HUES64 (cell line): ENCODE measurements around the gene TUBA4B.
"Not testable (repeated sequence)": the region's sequence is repeated elsewhere in the genome, so short reads cannot be mapped to it uniquely, and the experiment has no call there.

ENCODE experiments used
- H3K27ac ChIP-seq: 2 replicates; pipeline ENCODE4 v1.7.0; 2013; ENCODE audit warnings: low read depth, low read length, inconsistent platforms
- H3K27me3 ChIP-seq: 2 replicates; pipeline ENCODE4 v1.6.1; 2013; ENCODE audit warnings: mild to moderate bottlenecking, low read length; ENCODE audit not compliant: insufficient read depth
- H3K36me3 ChIP-seq: 2 replicates; pipeline ENCODE4 v1.6.1; 2013; ENCODE audit warnings: mild to moderate bottlenecking, low read length; ENCODE audit not compliant: insufficient read depth
- H3K4me1 ChIP-seq: 2 replicates; pipeline ENCODE4 v1.6.1; 2013; ENCODE audit warnings: mild to moderate bottlenecking, low read length, moderate library complexity; ENCODE audit not compliant: insufficient read depth
- H3K4me3 ChIP-seq: 2 replicates; pipeline ENCODE4 v1.5.1; 2013; ENCODE audit warnings: mild to moderate bottlenecking, low read length, moderate library complexity
- H3K9ac ChIP-seq: 2 replicates; pipeline ENCODE4 v1.6.1; 2013; ENCODE audit warnings: mild to moderate bottlenecking, low read depth, low read length
- H3K9me3 ChIP-seq: 2 replicates; pipeline ENCODE4 v1.6.1; 2013; ENCODE audit warnings: low read depth, low read length; ENCODE audit not compliant: insufficient read depth
- WGBS: fragments of 150-250, 120-280 bp; methylation state at CpG from one replicate; pipeline ENCODE4 v1.1.7; 2013; ENCODE audit warnings: missing lambda C conversion rate; 5-methylcytosine and 5-hydroxymethylcytosine counted together

Gene TUBA4B

GRCh38 chr2:219309278-219309677 lies 56.2 kb downstream of the TUBA4B start, which contains the start of gene PTPRN:
Gene PTPRN, minus strand, starts transcription at chr2:219309401. Its CDS starts 69 bp downstream, at chr2:219309332.
- H3K9ac ChIP-seq, result no peak within 1 kb of the TSS
- H3K27me3 ChIP-seq, result peaks cover 33% of the 10 kb centered on the region
- H3K4me3 ChIP-seq, result peak within 1 kb of the TSS; percentile 49
- WGBS, result 2% methylated on average over 35 of the region's 37 CpGs
- H3K36me3 ChIP-seq, result no peaks in the 10 kb centered on the region
- no peak within 1 kb of the TSS for H3K27ac ChIP-seq
- peaks cover 3% of the 10 kb centered on the region; the same call in 1 of the 2 replicates for H3K4me1 ChIP-seq
- H3K9me3 ChIP-seq, result no peaks in the 10 kb centered on the region

- not testable (repeated sequence) for H3K4me3 ChIP-seq
- WGBS, result 96% methylated on average over 49 of the region's 49 CpGs
These were observed 59.7 kb downstream of the TUBA4B start for GRCh38 chr2:219312683-219313263.

GRCh38 chr2:219314804-219315468 lies 61.9 kb downstream of the TUBA4B start:
- H3K27me3 ChIP-seq, result peaks cover 4% of the 10 kb centered on the region
- no peaks in the 10 kb centered on the region for H3K4me1 ChIP-seq
- no peaks in the 10 kb centered on the region for H3K9me3 ChIP-seq
- no peaks in the 10 kb centered on the region for H3K36me3 ChIP-seq
- H3K4me3 ChIP-seq, result no peak overlapping the region
- H3K9ac ChIP-seq, result no peak overlapping the region
- 93% methylated on average over 15 of the region's 16 CpGs for WGBS
- H3K27ac ChIP-seq, result no peak overlapping the region

More at GRCh38 chr2:219312683-219313263, 59.7 kb downstream of the TUBA4B start:
- not testable (repeated sequence) for H3K9ac ChIP-seq, H3K9me3 ChIP-seq, H3K4me1 ChIP-seq, H3K27ac ChIP-seq, H3K36me3 ChIP-seq
- H3K27me3 ChIP-seq, result peaks cover 19% of the 10 kb centered on the region
